HG03558 (cell line): Measurements from ENCODE around the gene FOS.
"Not testable (repeated sequence)": the region's sequence is repeated elsewhere in the genome, so short reads cannot be mapped to it uniquely, and the experiment has no call there.

Experiments
- ATAC-seq: cut with Tn5 transposase; IDR thresholded peaks from one replicate; pipeline ENCODE4 v1.9.1; 2021; ENCODE audit warnings: moderate number of reproducible peaks; ENCODE audit not compliant: unreplicated experiment; ENCODE audit errors: extremely low read depth

Gene FOS

DNA sequence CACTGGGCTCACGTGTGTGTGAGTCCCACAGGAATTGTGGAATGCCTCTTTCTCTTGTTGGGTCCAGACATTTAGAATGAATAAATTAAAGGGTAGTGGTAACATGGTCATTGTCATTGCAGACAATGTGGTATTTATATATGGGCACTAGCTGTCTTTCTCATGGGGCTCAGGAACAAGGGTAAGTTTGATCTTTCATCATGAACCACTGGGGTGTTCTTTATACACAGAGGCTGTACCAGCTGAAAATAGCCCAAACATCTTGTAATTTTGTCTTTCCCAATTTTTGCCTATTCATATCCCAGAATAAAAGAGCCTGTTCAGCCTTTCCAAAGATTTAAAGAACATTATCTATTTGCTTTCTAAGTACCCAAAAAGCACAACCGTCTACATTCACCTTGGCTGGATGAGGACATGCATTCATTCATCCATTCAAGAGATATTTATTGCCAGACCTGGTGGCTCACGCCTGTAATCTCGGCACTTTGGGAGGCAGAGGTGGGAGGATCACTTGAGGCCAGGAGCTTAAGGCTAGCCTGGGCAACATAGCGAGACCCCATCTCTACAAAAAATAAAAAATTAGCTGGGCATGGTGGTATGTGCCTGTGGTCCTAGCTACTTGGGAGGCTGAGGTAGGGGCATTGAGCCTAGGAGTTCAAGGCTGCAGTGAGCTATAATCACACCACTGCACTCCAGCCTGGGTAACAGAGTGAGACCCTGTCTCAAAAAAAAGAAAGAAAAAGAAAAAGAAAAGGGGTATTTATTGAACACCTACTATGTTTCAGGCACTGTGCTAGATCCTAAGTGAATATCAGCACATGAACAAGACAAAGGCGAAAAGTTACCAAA is 4.4 kb upstream of the FOS start:
- no peak for ATAC-seq

DNA sequence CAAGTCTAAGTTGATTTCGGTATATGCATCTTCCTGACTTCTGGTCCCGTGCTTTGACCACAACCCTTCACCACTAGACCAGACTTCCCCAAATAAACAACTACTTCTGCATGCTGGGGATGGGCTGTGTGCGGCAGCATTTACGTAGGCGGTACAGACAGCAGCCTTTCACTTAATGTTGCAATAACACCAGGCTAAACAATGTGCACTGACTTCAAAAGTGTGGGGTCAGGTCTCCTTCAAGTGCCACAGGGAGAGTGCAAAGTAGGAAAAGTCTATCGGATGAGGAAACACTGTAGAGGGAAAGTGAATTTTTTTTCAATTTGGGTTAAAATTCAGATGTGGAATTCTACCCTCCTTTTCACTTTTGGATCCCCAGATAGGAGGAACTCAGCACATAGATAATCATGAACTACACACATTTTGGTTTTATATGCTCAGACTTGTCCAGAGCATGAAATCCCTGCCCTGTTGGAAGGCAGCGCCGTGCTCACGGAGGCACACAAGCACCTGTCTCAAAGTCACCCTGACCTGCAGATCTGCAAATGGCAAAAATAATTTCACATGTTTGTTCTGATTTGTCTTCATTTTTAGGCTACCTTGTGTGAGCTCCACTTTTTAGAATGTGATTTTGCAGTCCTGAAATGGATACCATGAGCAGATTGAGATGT is 3.6 kb upstream of the FOS start:
- no peak for ATAC-seq

DNA sequence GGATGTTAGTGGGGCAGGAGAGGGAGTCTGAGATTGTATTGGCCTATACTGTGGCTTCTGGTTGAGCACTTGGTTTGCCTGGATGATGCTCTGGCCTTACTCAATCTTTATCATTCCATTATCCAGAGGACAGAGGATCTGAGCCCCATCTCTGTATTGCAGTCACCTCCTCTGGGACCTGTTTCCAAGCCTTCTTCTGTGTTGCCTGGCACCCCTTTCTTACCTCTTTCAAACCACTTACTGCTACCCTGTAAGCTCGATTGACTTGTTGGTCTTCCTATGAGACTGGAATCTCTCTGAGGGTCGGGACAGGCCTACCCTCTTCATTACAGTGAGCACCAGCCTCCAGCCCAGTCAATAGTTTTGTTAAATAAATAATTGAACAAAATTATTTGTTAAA is 3.0 kb upstream of the FOS start:
- no peak for ATAC-seq

DNA sequence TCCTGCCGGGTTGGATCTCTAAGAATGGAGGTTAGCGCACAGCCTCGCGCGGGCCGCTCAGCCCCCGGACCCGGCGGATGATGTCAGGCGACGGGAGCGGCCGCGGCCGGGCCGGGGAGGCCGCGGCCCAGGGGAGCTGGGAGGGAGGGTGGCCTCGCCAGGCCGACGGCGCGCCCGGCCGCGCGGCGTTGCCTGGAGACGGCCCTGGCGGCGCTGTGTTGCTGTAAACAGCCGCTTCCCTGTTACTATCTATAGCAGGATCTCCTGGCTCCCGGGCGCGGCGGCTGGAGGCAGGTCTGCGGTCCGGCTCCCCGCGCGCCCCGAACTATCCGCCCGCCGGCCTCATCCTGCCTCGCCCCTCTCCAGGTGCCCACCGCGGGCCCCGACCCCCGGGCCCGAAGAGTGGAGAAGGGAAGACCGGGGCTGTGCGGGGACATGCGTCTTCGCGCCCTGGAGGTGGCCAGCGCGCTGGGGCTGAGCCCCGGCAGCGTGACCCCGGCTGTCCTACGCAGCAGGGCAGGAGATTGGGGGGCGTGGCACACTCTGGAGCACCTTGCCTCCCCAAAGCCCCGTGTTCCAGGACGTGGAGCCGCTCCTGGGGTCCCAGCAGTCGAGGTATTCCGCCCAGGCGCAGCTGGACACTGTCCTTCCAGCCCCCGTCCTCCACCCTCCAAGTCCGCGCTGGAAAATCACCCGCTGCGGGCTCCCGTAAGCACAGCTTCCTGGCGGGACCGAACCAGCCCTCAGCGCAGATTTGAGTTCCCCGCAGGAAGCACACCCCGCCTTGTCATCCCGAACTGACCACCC is 1.4 kb upstream of the FOS start:
- no peak for ATAC-seq

DNA sequence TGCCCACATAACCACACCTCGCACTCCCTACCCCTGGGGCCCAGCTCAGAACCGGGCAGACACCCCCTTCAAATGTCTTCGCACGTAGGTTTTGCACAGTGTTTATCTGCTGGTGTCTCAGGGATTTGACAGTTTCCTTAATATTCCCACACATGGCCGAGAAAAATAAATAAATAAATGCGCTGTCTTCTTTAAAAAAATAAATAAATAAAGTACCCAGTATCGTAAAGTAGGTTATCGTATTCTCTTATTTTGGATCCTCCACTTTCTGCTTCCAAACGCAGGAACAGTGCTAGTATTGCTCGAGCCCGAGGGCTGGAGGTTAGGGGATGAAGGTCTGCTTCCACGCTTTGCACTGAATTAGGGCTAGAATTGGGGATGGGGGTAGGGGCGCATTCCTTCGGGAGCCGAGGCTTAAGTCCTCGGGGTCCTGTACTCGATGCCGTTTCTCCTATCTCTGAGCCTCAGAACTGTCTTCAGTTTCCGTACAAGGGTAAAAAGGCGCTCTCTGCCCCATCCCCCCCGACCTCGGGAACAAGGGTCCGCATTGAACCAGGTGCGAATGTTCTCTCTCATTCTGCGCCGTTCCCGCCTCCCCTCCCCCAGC is 710 bp upstream of the FOS start:
- no peak for ATAC-seq

DNA sequence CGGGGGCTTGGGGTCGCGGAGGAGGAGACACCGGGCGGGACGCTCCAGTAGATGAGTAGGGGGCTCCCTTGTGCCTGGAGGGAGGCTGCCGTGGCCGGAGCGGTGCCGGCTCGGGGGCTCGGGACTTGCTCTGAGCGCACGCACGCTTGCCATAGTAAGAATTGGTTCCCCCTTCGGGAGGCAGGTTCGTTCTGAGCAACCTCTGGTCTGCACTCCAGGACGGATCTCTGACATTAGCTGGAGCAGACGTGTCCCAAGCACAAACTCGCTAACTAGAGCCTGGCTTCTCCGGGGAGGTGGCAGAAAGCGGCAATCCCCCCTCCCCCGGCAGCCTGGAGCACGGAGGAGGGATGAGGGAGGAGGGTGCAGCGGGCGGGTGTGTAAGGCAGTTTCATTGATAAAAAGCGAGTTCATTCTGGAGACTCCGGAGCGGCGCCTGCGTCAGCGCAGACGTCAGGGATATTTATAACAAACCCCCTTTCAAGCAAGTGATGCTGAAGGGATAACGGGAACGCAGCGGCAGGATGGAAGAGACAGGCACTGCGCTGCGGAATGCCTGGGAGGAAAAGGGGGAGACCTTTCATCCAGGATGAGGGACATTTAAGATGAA is 630 bp downstream of the FOS start:
- ATAC-seq = no peak

DNA sequence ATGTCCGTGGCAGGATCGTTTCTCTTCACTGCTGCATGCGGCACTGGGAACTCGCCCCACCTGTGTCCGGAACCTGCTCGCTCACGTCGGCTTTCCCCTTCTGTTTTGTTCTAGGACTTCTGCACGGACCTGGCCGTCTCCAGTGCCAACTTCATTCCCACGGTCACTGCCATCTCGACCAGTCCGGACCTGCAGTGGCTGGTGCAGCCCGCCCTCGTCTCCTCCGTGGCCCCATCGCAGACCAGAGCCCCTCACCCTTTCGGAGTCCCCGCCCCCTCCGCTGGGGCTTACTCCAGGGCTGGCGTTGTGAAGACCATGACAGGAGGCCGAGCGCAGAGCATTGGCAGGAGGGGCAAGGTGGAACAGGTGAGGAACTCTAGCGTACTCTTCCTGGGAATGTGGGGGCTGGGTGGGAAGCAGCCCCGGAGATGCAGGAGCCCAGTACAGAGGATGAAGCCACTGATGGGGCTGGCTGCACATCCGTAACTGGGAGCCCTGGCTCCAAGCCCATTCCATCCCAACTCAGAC is 1.2 kb downstream of the FOS start:
- ATAC-seq = no peak

DNA sequence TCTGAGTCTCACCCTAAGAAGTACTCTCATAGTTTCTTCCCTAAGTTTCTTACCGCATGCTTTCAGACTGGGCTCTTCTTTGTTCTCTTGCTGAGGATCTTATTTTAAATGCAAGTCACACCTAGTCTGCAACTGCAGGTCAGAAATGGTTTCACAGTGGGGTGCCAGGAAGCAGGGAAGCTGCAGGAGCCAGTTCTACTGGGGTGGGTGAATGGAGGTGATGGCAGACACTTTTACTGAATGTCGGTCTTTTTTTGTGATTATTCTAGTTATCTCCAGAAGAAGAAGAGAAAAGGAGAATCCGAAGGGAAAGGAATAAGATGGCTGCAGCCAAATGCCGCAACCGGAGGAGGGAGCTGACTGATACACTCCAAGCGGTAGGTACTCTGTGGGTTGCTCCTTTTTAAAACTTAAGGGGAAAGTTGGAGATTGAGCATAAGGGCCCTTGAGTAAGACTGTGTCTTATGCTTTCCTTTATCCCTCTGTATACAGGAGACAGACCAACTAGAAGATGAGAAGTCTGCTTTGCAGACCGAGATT is 1.7 kb downstream of the FOS start:
- no peak for ATAC-seq

DNA sequence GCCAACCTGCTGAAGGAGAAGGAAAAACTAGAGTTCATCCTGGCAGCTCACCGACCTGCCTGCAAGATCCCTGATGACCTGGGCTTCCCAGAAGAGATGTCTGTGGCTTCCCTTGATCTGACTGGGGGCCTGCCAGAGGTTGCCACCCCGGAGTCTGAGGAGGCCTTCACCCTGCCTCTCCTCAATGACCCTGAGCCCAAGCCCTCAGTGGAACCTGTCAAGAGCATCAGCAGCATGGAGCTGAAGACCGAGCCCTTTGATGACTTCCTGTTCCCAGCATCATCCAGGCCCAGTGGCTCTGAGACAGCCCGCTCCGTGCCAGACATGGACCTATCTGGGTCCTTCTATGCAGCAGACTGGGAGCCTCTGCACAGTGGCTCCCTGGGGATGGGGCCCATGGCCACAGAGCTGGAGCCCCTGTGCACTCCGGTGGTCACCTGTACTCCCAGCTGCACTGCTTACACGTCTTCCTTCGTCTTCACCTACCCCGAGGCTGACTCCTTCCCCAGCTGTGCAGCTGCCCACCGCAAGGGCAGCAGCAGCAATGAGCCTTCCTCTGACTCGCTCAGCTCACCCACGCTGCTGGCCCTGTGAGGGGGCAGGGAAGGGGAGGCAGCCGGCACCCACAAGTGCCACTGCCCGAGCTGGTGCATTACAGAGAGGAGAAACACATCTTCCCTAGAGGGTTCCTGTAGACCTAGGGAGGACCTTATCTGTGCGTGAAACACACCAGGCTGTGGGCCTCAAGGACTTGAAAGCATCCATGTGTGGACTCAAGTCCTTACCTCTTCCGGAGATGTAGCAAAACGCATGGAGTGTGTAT is 2.4 kb downstream of the FOS start:
- no peak for ATAC-seq

DNA sequence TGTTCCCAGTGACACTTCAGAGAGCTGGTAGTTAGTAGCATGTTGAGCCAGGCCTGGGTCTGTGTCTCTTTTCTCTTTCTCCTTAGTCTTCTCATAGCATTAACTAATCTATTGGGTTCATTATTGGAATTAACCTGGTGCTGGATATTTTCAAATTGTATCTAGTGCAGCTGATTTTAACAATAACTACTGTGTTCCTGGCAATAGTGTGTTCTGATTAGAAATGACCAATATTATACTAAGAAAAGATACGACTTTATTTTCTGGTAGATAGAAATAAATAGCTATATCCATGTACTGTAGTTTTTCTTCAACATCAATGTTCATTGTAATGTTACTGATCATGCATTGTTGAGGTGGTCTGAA is 3.0 kb downstream of the FOS start:
- no peak for ATAC-seq

DNA sequence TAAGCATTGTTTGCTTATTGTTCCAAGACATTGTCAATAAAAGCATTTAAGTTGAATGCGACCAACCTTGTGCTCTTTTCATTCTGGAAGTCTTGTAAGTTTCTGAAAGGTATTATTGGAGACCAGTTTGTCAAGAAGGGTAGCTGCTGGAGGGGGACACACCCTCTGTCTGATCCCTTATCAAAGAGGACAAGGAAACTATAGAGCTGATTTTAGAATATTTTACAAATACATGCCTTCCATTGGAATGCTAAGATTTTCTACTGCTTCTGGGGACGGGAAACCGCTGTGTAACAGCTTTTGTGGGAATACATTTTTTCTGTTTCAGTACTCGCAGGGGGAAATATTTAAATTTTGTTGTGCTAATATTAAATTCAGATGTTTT is 3.5 kb downstream of the FOS start:
- ATAC-seq = no peak

DNA sequence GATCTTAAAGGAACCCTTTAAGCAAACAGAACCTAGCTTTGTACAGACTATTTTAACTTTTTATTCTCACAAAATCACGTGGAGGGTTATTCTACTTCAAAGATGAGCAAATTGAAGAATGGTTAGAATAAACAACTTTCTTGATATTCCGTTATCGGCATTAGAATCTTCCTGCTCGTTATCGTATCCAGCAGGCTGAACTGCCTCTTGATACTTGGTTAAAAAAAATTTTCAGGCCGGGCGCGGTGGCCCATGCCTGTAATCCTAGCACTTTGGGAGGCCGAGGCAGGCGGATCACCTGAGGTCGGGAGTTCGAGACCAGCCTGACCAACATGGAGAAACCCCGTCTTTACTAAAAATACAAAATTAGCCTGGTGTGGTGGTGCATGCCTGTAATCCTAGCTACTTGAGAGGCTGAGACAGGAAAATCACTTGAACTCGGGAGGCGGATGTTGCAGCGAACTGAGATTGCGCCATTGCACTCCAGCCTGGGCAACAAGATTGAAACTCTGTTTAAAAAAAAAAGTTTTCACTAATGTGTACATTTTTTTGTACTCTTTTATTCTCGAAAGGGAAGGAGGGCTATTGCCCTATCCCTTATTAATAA is 4.0 kb downstream of the FOS start:
- ATAC-seq = not testable (repeated sequence)

DNA sequence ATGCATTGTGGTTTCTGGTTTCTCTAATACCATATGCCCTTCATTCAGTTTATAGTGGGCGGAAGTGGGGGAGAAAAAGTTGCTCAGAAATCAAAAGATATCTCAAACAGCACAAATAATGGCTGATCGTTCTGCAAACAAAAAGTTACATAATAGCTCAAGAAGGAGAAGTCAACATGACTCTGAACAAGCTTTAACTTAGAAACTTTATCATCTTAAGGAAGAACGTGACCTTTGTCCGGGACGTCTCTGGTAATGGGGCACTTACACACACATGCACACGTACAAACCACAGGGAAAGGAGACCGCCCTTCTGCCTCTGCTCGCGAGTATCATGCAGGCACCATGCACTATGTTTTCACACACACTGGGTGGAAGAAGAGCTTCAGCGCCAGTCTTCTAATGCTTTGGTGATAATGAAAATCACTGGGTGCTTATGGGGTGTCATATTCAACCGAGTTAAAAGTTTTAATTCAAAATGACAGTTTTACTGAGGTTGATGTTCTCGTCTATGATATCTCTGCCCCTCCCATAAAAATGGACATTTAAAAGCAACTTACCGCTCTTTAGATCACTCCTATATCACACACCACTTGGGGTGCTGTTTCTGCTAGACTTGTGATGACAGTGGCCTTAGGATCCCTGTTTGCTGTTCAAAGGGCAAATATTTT is 4.7 kb downstream of the FOS start:
- no peak for ATAC-seq

DNA sequence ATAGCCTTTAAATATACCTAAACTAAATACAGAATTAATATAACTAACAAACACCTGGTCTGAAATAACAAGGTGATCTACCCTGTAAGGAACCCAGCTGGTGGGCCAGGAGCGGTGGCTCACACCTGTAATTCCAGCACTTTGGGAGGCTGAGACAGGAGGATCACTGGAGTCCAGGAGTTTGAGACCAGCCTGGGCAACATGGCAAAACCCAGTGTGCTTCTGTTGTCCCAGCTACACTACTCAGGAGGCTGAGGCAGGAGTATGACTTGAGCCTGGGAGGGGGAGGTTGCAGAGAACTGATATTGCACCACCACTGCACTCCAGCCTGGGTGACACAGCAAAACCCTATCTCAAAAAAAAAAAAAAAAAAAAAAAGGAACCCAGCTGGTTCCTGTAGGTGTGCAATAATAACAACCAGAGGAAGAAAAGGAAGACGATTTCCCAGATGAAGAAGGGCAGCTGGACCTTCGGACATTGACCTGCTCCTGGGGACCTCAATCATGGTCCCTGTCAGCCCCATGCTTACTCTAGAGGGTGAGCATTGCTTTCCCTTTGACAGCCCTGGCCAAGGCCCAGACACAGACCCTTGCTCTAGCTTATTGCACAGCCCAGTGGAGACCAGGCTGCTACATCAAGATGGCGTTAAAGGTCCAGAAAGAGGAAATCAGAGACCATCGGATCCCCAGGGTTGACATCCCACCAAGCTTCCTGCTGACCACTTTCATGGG is 5.4 kb downstream of the FOS start:
- no peak for ATAC-seq

DNA sequence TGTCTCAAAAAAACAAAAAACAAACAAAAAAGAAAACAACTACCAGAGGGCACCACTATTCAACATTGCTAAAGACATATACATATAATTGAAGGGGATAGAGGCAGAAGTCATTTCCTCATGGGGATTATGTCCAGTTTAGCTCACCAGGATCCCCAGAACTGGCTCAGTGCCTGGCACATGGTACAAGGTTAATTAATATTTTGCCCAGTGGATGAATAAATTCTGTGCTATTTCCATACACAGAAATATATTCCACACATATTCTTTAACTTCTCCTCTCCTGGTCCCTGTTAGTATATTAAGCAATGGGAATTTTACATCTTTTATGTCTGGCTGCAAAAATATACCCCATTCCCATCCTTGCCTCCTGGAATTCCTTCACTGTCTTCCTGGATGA is 6.7 kb downstream of the FOS start:
- ATAC-seq = no peak

DNA sequence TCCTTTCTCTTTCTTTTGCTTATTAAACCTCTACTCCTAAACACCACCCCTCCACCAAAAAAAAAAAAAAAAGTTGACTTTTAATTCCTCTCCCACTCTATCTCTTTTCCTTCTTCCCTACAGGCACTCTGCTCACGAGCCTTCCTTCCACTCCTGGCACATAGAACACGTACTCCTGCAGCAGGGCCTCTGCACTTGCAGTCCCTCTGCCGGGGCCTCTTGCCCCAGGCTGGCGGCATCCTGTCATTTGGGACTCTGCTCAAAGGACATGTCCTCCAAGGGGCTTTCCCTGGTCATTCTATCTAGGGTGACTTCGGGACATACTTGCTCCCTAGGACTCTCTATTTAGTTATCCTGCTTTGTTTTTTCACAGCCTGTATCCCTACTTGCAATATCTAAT is 7.7 kb downstream of the FOS start:
- ATAC-seq = no peak

DNA sequence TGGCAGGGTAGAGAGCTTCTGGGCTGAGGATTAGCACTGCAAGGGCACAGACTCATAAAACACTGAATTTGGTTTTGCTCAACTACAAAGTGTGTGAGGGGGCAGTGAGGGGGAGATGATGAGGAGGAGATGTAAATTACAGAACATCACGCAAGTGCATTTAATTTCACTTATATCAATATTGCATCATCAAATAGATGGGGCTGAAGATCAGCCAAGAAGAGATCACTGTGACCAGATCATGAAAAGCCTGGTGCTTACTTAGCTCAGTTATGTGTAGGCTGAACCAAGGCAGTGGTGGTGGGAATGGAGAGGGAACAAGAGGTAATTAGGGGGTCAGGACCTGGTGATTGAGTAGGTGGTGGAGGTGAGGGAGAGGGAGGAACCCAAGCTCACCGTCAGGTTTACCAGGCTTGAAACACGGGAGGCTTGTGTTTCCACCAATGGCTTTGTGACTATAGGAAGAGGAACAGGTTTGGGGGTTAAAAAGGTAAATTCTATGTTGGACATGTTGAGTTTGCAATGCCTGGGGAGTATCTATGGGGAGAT is 11.3 kb downstream of the FOS start:
- ATAC-seq = no peak
